ENCODE results near the gene ZNF586.

ZNF586 gene

GRCh38 chr19:57757941-57758340, 11.5 kb upstream of the ZNF586 start:
- H3K4me3 ChIP-seq (ENCODE audit: low read depth, low read length): no peak overlapping the region
- H3K9me3 ChIP-seq (ENCODE audit: control insufficient read depth, insufficient read depth, low read length): no peaks in the 10 kb centered on the region; the same call in 1 of the 2 replicates
- no peak overlapping the region for H3K27ac ChIP-seq (ENCODE audit: low read depth, low read length)
- H3K4me1 ChIP-seq (ENCODE audit: control insufficient read depth, insufficient read depth, low read length): no peaks in the 10 kb centered on the region
- no peaks in the 10 kb centered on the region for H3K27me3 ChIP-seq (ENCODE audit: control insufficient read depth, insufficient read depth, low read length)
- peaks cover 80% of the 10 kb centered on the region for H3K36me3 ChIP-seq (ENCODE audit: control insufficient read depth, insufficient read depth, low read length)
- no peak overlapping the region for H3K9ac ChIP-seq (ENCODE audit: low read depth, low read length)

- Histone ChIP-seq H3K27ac (ENCODE audit: low read depth, low read length) (no peak overlapping the region), H3K9ac (ENCODE audit: low read depth, low read length) (no peak overlapping the region), H3K27me3 (ENCODE audit: control insufficient read depth, insufficient read depth, low read length) (no peaks in the 10 kb centered on the region)
Observed at GRCh38 chr19:57759096-57759495, 10.4 kb upstream of the ZNF586 start.

GRCh38 chr19:57771417-57771816, 1.9 kb downstream of the ZNF586 start:
- H3K4me3 ChIP-seq (ENCODE audit: low read depth, low read length): no peak overlapping the region
- H3K4me1 ChIP-seq (ENCODE audit: control insufficient read depth, insufficient read depth, low read length): 0 out of 2 replicates have a peak, but pooled peaks cover 2% of the 10 kb centered on the region
- H3K9ac ChIP-seq (ENCODE audit: low read depth, low read length): no peak overlapping the region
- no peaks in the 10 kb centered on the region for H3K27me3 ChIP-seq (ENCODE audit: control insufficient read depth, insufficient read depth, low read length)
- H3K36me3 ChIP-seq (ENCODE audit: control insufficient read depth, insufficient read depth, low read length): peaks cover 26% of the 10 kb centered on the region
- no peaks in the 10 kb centered on the region for H3K9me3 ChIP-seq (ENCODE audit: control insufficient read depth, insufficient read depth, low read length)
- no peak overlapping the region for H3K27ac ChIP-seq (ENCODE audit: low read depth, low read length)

More at GRCh38 chr19:57759096-57759495, 10.4 kb upstream of the ZNF586 start:
- H3K9me3 ChIP-seq (ENCODE audit: control insufficient read depth, insufficient read depth, low read length): no peaks in the 10 kb centered on the region; the same call in 1 of the 2 replicates
- H3K4me1 ChIP-seq (ENCODE audit: control insufficient read depth, insufficient read depth, low read length): no peaks in the 10 kb centered on the region
- no peak overlapping the region for H3K4me3 ChIP-seq (ENCODE audit: low read depth, low read length)
- peaks cover 68% of the 10 kb centered on the region for H3K36me3 ChIP-seq (ENCODE audit: control insufficient read depth, insufficient read depth, low read length)

- no peaks in the 10 kb centered on the region; the same call in 1 of the 2 replicates for H3K9me3 ChIP-seq (ENCODE audit: control insufficient read depth, insufficient read depth, low read length)
- 0 out of 2 replicates have a peak, but pooled peaks cover 2% of the 10 kb centered on the region for H3K4me1 ChIP-seq (ENCODE audit: control insufficient read depth, insufficient read depth, low read length)
- no peaks in the 10 kb centered on the region for H3K27me3 ChIP-seq (ENCODE audit: control insufficient read depth, insufficient read depth, low read length)
- H3K27ac ChIP-seq (ENCODE audit: low read depth, low read length): no peak overlapping the region
- H3K4me3 ChIP-seq (ENCODE audit: low read depth, low read length): no peak overlapping the region
- H3K9ac ChIP-seq (ENCODE audit: low read depth, low read length): no peak overlapping the region
- peaks cover 42% of the 10 kb centered on the region for H3K36me3 ChIP-seq (ENCODE audit: control insufficient read depth, insufficient read depth, low read length)
Observed at GRCh38 chr19:57773488-57773887, 4.0 kb downstream of the ZNF586 start.

- no peak overlapping the region for H3K4me3 ChIP-seq (ENCODE audit: low read depth, low read length)
- no peak overlapping the region for H3K27ac ChIP-seq (ENCODE audit: low read depth, low read length)
- H3K4me1 ChIP-seq (ENCODE audit: control insufficient read depth, insufficient read depth, low read length): no peaks in the 10 kb centered on the region
- H3K27me3 ChIP-seq (ENCODE audit: control insufficient read depth, insufficient read depth, low read length): no peaks in the 10 kb centered on the region
- no peak overlapping the region for H3K9ac ChIP-seq (ENCODE audit: low read depth, low read length)
- H3K36me3 ChIP-seq (ENCODE audit: control insufficient read depth, insufficient read depth, low read length): peaks cover 70% of the 10 kb centered on the region
- H3K9me3 ChIP-seq (ENCODE audit: control insufficient read depth, insufficient read depth, low read length): no peaks in the 10 kb centered on the region; the same call in none of the 2 replicates
Observed at GRCh38 chr19:57776764-57777296, 7.4 kb downstream of the ZNF586 start.

- Histone ChIP-seq H3K4me3 (ENCODE audit: low read depth, low read length) (no peak overlapping the region), H3K9me3 (ENCODE audit: control insufficient read depth, insufficient read depth, low read length) (no peaks in the 10 kb centered on the region; the same call in none of the 2 replicates), H3K9ac (ENCODE audit: low read depth, low read length) (no peak overlapping the region), H3K36me3 (ENCODE audit: control insufficient read depth, insufficient read depth, low read length) (peaks cover 59% of the 10 kb centered on the region), H3K4me1 (ENCODE audit: control insufficient read depth, insufficient read depth, low read length) (no peaks in the 10 kb centered on the region), H3K27ac (ENCODE audit: low read depth, low read length) (no peak overlapping the region), H3K27me3 (ENCODE audit: control insufficient read depth, insufficient read depth, low read length) (no peaks in the 10 kb centered on the region)
Observed at GRCh38 chr19:57778336-57778735, 8.9 kb downstream of the ZNF586 start.

- Histone ChIP-seq H3K9me3 (ENCODE audit: control insufficient read depth, insufficient read depth, low read length) (no peaks in the 10 kb centered on the region; the same call in none of the 2 replicates), H3K27me3 (ENCODE audit: control insufficient read depth, insufficient read depth, low read length) (no peaks in the 10 kb centered on the region), H3K27ac (ENCODE audit: low read depth, low read length) (no peak overlapping the region), H3K4me3 (ENCODE audit: low read depth, low read length) (no peak overlapping the region), H3K36me3 (ENCODE audit: control insufficient read depth, insufficient read depth, low read length) (peaks cover 59% of the 10 kb centered on the region), H3K4me1 (ENCODE audit: control insufficient read depth, insufficient read depth, low read length) (no peaks in the 10 kb centered on the region), H3K9ac (ENCODE audit: low read depth, low read length) (no peak overlapping the region)
Observed at GRCh38 chr19:57779220-57779845, 9.9 kb downstream of the ZNF586 start.

GRCh38 chr19:57786286-57786685, 16.8 kb downstream of the ZNF586 start:
- Histone ChIP-seq H3K4me3 (ENCODE audit: low read depth, low read length) (no peak overlapping the region), H3K4me1 (ENCODE audit: control insufficient read depth, insufficient read depth, low read length) (no peaks in the 10 kb centered on the region), H3K27me3 (ENCODE audit: control insufficient read depth, insufficient read depth, low read length) (no peaks in the 10 kb centered on the region), H3K27ac (ENCODE audit: low read depth, low read length) (no peak overlapping the region), H3K9me3 (ENCODE audit: control insufficient read depth, insufficient read depth, low read length) (no peaks in the 10 kb centered on the region), H3K36me3 (ENCODE audit: control insufficient read depth, insufficient read depth, low read length) (peaks cover 25% of the 10 kb centered on the region), H3K9ac (ENCODE audit: low read depth, low read length) (no peak overlapping the region)

GRCh38 chr19:57786906-57787305, 17.4 kb downstream of the ZNF586 start:
- no peaks in the 10 kb centered on the region for H3K9me3 ChIP-seq (ENCODE audit: control insufficient read depth, insufficient read depth, low read length)
- no peaks in the 10 kb centered on the region for H3K4me1 ChIP-seq (ENCODE audit: control insufficient read depth, insufficient read depth, low read length)
- no peaks in the 10 kb centered on the region for H3K27me3 ChIP-seq (ENCODE audit: control insufficient read depth, insufficient read depth, low read length)
- H3K27ac ChIP-seq (ENCODE audit: low read depth, low read length): no peak overlapping the region
- H3K4me3 ChIP-seq (ENCODE audit: low read depth, low read length): no peak overlapping the region
- no peak overlapping the region for H3K9ac ChIP-seq (ENCODE audit: low read depth, low read length)
- H3K36me3 ChIP-seq (ENCODE audit: control insufficient read depth, insufficient read depth, low read length): peaks cover 19% of the 10 kb centered on the region

- Histone ChIP-seq H3K27ac (ENCODE audit: low read depth, low read length) (no peak overlapping the region), H3K4me3 (ENCODE audit: low read depth, low read length) (no peak overlapping the region)
Observed at GRCh38 chr19:57788114-57788692, 18.7 kb downstream of the ZNF586 start.

GRCh38 chr19:57789288-57789687, 19.8 kb downstream of the ZNF586 start:
- Histone ChIP-seq H3K27me3 (ENCODE audit: control insufficient read depth, insufficient read depth, low read length) (no peaks in the 10 kb centered on the region), H3K9me3 (ENCODE audit: control insufficient read depth, insufficient read depth, low read length) (no peaks in the 10 kb centered on the region), H3K4me3 (ENCODE audit: low read depth, low read length) (no peak overlapping the region), H3K9ac (ENCODE audit: low read depth, low read length) (no peak overlapping the region), H3K36me3 (ENCODE audit: control insufficient read depth, insufficient read depth, low read length) (peaks cover 19% of the 10 kb centered on the region), H3K4me1 (ENCODE audit: control insufficient read depth, insufficient read depth, low read length) (no peaks in the 10 kb centered on the region), H3K27ac (ENCODE audit: low read depth, low read length) (no peak overlapping the region)

More at GRCh38 chr19:57788114-57788692, 18.7 kb downstream of the ZNF586 start:
- no peaks in the 10 kb centered on the region for H3K4me1 ChIP-seq (ENCODE audit: control insufficient read depth, insufficient read depth, low read length)
- H3K9ac ChIP-seq (ENCODE audit: low read depth, low read length): no peak overlapping the region
- H3K9me3 ChIP-seq (ENCODE audit: control insufficient read depth, insufficient read depth, low read length): no peaks in the 10 kb centered on the region
- H3K27me3 ChIP-seq (ENCODE audit: control insufficient read depth, insufficient read depth, low read length): no peaks in the 10 kb centered on the region
- H3K36me3 ChIP-seq (ENCODE audit: control insufficient read depth, insufficient read depth, low read length): peaks cover 19% of the 10 kb centered on the region

Measured in HUES48 (cell line).